CD1c-positive myeloid dendritic cell (primary cell): ENCODE measurements around the gene ANKRD55.
"Not testable (repeated sequence)": the region's sequence is repeated elsewhere in the genome, so short reads cannot be mapped to it uniquely, and the experiment has no call there.

Experiments
- DNase-seq: peaks from one replicate; pipeline ENCODE4 v3.0.0-alpha.2; 2016; ENCODE audit errors: extremely low spot score

The ANKRD55 gene

GRCh38 chr5:56102889-56103288 is 130.2 kb downstream of the ANKRD55 start:
- DNase-seq: no peak

DNA sequence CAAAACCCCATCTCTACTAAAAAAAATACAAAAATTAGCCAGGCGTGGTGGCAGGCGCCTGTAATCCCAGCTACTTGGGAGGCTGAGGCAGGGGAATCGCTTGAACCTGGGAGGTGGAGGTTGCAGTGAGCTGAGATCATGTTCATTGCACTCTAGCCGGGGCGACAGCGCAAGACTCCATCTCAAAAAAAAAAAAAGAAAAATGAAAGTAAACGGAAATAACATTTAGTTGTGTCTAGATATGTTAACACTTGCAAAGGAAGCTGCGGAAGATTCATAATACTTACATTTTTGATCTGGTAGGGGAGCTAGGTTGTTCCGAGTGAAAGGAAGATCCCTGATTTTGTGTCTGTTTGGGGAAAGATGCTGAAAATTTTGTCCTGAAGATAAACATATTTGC is 130.9 kb downstream of the ANKRD55 start:
- DNase-seq: not testable (repeated sequence)

- no peak for DNase-seq
These were observed 131.9 kb downstream of the ANKRD55 start for GRCh38 chr5:56101180-56101579.

- no peak for DNase-seq
These were observed 132.5 kb downstream of the ANKRD55 start for GRCh38 chr5:56100439-56101176.

GRCh38 chr5:56099346-56099745 is 133.8 kb downstream of the ANKRD55 start:
- no peak for DNase-seq

DNA sequence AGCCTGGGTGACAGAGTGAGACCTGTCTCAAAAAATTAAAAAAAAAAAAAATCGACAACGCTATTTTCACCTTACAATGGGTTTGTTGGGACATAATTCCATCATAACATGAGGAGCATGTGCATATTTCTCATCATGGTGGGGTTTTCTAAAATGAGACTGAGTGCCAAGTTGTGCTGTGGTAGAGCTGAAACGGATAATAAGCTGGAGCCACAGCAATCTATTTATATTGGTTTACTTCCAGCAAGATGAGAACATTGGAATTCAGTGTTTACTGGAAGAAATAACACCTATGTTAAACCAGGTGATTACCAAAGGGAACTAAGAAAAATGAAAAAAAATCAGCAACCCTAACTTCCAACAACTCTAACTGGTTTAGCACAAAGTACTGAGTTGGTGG is 136.1 kb downstream of the ANKRD55 start:
- no peak for DNase-seq

- DNase-seq: peak; percentile 81
These were observed 137.5 kb downstream of the ANKRD55 start for GRCh38 chr5:56095579-56096102.

DNA sequence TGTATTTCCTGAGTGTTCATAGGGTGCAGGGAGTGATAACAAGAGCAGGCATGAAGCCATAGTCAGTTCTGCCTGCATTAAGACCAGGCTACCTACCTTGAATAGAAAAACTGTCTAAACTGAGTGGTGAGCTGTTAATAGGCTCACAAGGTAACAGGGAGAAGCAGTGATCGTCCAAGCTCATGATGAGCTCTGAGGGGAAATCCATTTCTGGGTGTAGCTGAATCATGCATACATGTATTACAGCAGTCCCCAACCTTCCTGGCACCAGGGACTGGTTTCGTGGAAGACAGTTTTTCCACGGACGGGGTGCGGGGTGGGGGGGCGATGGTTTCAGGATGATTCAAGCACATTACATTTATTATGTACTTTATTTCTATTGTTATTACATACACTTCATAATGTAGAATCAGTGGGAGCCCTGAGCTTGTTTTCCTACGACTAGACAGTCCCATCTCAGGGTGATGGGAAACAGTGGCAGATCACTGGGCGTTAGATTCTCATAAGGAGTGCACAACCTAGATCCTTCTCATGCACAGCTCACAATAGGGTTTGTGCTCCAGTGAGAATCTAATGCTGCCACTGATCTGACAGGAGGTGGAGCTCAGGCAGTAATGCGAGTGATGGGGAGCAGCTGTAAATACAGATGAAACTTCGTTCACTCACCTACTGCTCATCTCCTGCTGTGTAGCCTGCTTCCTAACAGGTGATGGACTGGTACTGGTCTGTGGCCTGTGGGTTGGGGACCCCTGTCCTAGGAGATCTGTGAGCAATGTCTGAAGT is 138.4 kb downstream of the ANKRD55 start:
- DNase-seq: peak; percentile 30

DNA sequence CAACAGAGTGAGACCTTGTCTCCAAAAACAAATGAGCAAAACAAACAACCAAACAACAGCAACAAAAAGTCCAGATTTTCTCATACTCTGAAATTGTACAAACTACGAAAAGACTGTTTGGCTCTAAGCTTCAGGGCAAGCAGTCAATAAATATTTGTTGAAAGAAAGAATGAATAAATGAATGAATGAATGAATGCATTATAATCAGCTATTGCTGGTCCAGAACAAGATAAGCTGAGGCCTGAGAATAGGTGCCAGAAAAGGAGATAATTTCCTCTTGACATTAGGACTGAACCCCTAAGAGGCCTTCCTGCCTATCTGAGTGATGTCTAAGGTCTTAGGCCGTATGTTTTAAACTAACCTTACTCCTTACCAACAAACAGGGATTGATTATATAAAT is 139.2 kb downstream of the ANKRD55 start:
- DNase-seq: no peak

- no peak for DNase-seq
These were observed 141.0 kb downstream of the ANKRD55 start for GRCh38 chr5:56092115-56092514.

DNA sequence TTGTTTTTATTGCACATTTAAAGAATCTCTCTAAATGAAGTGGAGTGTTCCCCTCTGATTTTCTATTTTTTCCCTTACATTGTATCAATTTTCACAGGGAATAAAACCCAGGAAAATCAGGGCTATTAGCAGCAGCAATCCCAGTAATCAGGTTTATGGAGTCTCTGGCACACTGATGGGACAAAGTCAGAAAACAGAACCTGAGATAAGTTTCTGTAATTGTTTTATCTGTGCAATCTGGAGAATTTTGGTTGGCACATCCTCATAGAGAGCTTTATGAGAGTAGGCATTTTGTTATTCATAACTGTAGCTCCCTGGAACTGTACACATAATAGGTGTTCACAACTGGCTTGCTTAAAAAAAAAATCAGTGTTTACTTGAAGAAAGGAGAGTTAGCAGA is 141.5 kb downstream of the ANKRD55 start:
- no peak for DNase-seq

DNA sequence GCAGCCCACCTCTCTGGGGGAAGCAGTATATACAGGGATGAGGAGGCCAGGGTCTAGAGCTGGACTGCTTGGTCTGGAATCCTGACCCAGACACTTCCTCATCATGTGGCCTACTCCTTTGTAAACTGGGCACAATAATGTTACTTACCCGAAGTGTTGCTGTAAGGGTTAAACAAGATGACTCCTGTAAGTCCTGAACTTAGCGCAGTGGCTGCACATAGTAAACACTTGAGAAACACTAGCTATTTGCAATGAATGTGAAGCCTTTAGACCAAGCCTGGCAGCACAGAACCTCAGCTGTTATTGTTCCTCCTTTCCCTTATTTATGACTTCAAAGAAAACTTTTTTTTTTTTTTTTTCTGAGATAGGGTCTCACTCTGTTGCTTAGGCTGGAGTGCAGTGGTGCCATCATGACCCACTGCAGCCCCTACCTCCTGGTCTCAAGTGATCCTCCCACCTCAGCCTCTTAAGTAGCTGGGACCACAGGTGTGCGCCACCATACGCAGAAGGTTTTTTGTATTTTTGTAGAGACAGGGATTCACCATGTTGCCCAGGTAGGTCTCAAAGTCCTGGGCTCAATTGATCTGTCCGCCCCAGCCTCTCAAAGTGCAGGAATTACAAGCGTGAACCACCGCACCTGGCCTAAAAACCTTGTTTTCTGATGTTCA is 142.2 kb downstream of the ANKRD55 start:
- no peak for DNase-seq

GRCh38 chr5:56088967-56089829 is 143.9 kb downstream of the ANKRD55 start:
- DNase-seq: no peak

- no peak for DNase-seq
These were observed 144.6 kb downstream of the ANKRD55 start for GRCh38 chr5:56088431-56088949.

DNA sequence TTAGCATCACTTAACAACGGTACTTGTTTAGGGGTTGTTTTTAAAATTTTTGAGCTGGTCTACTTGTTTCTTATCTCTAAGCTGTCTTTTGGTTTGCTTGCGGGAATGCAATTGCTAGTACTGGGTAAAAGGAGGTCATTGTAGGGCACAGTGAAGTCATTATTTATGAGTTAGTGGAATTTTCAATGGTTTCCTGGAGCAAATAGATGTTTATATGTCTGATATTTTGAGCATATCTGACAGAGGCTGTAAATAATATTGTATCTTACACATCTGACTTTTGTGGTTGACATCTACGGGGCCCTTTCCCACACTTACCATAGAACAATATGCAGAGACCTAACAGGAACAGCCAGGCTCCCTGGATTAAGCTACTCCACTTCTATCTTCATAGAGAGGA is 147.9 kb downstream of the ANKRD55 start:
- no peak for DNase-seq

DNA sequence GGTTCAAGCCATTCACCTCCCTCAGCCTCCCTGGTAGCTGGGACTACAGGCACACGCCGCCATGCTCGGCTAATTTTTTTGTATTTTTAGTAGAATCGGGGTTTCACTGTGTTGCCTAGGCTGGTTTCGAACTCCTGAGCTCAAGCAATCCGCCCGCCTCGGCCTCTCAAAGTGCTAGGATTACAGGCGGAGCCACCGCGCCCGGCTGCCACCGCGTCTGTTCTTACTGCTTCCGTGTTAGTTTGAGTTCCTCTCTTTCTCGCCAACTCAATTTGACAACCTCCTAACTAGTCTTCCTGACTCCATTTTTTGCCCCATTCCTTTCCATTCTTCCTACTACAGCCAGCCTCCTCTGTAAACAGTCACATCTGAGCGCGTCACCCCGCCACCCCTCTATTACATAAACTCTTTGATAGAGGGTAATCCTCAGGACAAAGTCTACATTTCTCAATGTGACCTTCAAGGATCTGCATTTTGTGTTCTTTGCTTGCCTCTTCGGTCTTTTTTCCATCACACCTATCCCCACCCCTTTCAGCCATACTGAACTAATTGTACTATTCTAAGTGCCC is 149.8 kb downstream of the ANKRD55 start:
- DNase-seq: no peak

- not testable (repeated sequence) for DNase-seq
These were observed 152.0 kb downstream of the ANKRD55 start for GRCh38 chr5:56081053-56081642.

- no peak for DNase-seq
These were observed 152.6 kb downstream of the ANKRD55 start for GRCh38 chr5:56080375-56081052.

DNA sequence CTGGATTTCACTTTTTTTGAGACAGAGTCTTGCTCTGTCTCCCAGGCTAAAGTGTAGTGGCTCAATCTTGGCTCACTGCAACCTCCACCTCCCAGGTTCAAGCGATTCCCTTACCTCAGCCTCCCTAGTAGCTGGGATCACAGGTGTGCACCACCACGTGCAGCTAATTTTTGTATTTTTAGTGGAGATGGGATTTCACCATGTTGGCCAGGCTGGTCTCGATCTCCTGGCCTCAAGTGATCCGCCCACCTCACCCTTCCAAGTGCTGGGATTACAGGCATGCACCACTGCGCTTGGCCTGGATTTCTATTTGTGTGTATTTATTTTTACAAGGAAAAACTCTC is 154.0 kb downstream of the ANKRD55 start:
- DNase-seq: not testable (repeated sequence)
